Measurements from ENCODE around the gene COL8A1.

Gene COL8A1

DNA sequence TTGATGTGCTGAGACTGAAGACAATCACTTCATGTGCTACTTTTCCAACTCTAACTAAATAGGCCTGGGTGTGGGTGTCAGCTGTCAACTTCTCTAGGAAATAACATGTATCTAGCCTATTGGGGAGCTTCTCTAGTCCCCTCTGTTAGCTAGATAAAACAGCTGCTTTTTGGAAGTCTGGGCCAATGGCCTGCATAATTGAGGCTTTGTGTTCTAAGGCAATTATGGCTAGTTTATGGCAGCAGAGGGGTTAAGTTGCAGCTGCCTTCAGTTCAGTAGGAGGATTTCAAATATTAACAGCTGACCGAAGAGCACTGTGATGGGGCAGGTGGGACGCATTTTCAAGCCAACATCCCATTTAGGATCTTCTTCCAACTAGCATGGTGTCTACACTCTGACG, 6.4 kb downstream of the COL8A1 start:
- ATAC-seq: no peak
- no peak for TF ChIP-seq ESRRG (CRISPR knock-in tag; IDR thresholded peaks at IDR 0.05)
- no peak for TF ChIP-seq ZC3H10 (CRISPR knock-in tag; IDR thresholded peaks at IDR 0.05)
- no peak for TF ChIP-seq ISL1 (CRISPR knock-in tag; IDR thresholded peaks at IDR 0.05)
- TF ChIP-seq PATZ1 (CRISPR knock-in tag; IDR thresholded peaks at IDR 0.05; ENCODE audit: borderline replicate concordance): no peak
- TF ChIP-seq TCF4 (CRISPR knock-in tag; IDR thresholded peaks at IDR 0.05; ENCODE audit: borderline replicate concordance): no peak
- TF ChIP-seq SNAI2 (CRISPR knock-in tag; IDR thresholded peaks at IDR 0.05): no peak
- TF ChIP-seq OSR1 (CRISPR knock-in tag; IDR thresholded peaks at IDR 0.05): no peak
- TF ChIP-seq, protein P1, sequence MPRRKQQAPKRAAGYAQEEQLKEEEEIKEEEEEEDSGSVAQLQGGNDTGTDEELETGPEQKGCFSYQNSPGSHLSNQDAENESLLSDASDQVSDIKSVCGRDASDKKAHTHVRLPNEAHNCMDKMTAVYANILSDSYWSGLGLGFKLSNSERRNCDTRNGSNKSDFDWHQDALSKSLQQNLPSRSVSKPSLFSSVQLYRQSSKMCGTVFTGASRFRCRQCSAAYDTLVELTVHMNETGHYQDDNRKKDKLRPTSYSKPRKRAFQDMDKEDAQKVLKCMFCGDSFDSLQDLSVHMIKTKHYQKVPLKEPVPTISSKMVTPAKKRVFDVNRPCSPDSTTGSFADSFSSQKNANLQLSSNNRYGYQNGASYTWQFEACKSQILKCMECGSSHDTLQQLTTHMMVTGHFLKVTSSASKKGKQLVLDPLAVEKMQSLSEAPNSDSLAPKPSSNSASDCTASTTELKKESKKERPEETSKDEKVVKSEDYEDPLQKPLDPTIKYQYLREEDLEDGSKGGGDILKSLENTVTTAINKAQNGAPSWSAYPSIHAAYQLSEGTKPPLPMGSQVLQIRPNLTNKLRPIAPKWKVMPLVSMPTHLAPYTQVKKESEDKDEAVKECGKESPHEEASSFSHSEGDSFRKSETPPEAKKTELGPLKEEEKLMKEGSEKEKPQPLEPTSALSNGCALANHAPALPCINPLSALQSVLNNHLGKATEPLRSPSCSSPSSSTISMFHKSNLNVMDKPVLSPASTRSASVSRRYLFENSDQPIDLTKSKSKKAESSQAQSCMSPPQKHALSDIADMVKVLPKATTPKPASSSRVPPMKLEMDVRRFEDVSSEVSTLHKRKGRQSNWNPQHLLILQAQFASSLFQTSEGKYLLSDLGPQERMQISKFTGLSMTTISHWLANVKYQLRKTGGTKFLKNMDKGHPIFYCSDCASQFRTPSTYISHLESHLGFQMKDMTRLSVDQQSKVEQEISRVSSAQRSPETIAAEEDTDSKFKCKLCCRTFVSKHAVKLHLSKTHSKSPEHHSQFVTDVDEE (CRISPR knock-in tag; IDR thresholded peaks at IDR 0.05): no peak
- TF ChIP-seq ZNF8 (CRISPR knock-in tag; IDR thresholded peaks at IDR 0.05): no peak
- TF ChIP-seq ARNTL (CRISPR knock-in tag; IDR thresholded peaks at IDR 0.05; ENCODE audit: borderline replicate concordance, low read depth): no peak

- peak; percentile 63 for ATAC-seq
- TF ChIP-seq POU6F1 (CRISPR knock-in tag; IDR thresholded peaks at IDR 0.05; ENCODE audit: borderline replicate concordance, low read depth) (no peak), ISL1 (CRISPR knock-in tag; IDR thresholded peaks at IDR 0.05) (no peak), SNAI2 (CRISPR knock-in tag; IDR thresholded peaks at IDR 0.05) (no peak), TOX (CRISPR knock-in tag; IDR thresholded peaks at IDR 0.05; ENCODE audit: borderline replicate concordance) (no peak)
These were observed 7.1 kb downstream of the COL8A1 start for GRCh38 chr3:99645277-99646106.

GRCh38 chr3:99646107-99646435, 7.7 kb downstream of the COL8A1 start:
- ATAC-seq: no peak
- TF ChIP-seq CREB5 (CRISPR knock-in tag; IDR thresholded peaks at IDR 0.05; ENCODE audit: low read depth) (no peak), OSR1 (CRISPR knock-in tag; IDR thresholded peaks at IDR 0.05) (no peak), ARNTL (CRISPR knock-in tag; IDR thresholded peaks at IDR 0.05; ENCODE audit: borderline replicate concordance, low read depth) (no peak), BACH2 (CRISPR knock-in tag; IDR thresholded peaks at IDR 0.05; ENCODE audit: borderline replicate concordance) (no peak), GLIS3 (CRISPR knock-in tag; IDR thresholded peaks at IDR 0.05) (no peak), TCF4 (CRISPR knock-in tag; IDR thresholded peaks at IDR 0.05; ENCODE audit: borderline replicate concordance) (no peak), ZFP30 (CRISPR knock-in tag; IDR thresholded peaks at IDR 0.05) (no peak)
- TF ChIP-seq, protein P2, sequence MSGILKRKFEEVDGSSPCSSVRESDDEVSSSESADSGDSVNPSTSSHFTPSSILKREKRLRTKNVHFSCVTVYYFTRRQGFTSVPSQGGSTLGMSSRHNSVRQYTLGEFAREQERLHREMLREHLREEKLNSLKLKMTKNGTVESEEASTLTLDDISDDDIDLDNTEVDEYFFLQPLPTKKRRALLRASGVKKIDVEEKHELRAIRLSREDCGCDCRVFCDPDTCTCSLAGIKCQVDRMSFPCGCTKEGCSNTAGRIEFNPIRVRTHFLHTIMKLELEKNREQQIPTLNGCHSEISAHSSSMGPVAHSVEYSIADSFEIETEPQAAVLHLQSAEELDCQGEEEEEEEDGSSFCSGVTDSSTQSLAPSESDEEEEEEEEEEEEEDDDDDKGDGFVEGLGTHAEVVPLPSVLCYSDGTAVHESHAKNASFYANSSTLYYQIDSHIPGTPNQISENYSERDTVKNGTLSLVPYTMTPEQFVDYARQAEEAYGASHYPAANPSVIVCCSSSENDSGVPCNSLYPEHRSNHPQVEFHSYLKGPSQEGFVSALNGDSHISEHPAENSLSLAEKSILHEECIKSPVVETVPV (CRISPR knock-in tag; IDR thresholded peaks at IDR 0.05): no peak
- TF ChIP-seq, protein P1 (CRISPR knock-in tag; IDR thresholded peaks at IDR 0.05): no peak

All from SK-N-SH treated with all-trans-retinoic acid at 6 μM for 48 hours (cell line).